Endothelial cell of umbilical vein (primary cell): ENCODE measurements around the gene BRINP2. TPM values are rescaled to one million over a fixed set of nuclear protein-coding genes. Genes with fewer than 3 reads are reported as not detected.

ENCODE experiments used
- BruUV-seq: library from RNA; stranded (reverse); fragments of 400-500 nt; replicated peaks from 2 replicates; lab custom pipeline; 2021; lab: Mats Ljungman, UMichigan
- CTCF ChIA-PET: fragments of 300-600, 350-600 bp; sonication (Branson Sonifier 250); formaldehyde crosslinking; loops from one replicate; lab custom pipeline; 2021; ENCODE audit warnings: antibody characterized with exemption, inconsistent platforms; lab: Charles Lee
- POLR2A ChIA-PET: fragments of 300-600, 350-600 bp; sonication (Branson Sonifier 250); formaldehyde crosslinking; loops from one replicate; lab custom pipeline; 2021; ENCODE audit warnings: antibody characterized with exemption, inconsistent platforms; lab: Charles Lee
- DNase-seq: peaks from one replicate; pipeline ENCODE4 v3.0.0-alpha.2; 2011; ENCODE audit warnings: low read depth, low spot score
- FAIRE-seq: peaks from 2 replicates; lab custom pipeline; 2011; peaks lifted over from hg19 to GRCh38; lab: Jason Lieb, UNC
- H2AFZ ChIP-seq: 2 replicates; pipeline ENCODE4 v1.6.0; 2012; ENCODE audit warnings: low read depth, low read length, control low read depth, inconsistent platforms
- H3K27ac ChIP-seq: 2 replicates; pipeline ENCODE4 v1.5.1; 2011; ENCODE audit warnings: low read depth, mild to moderate bottlenecking, control low read depth, low read length, moderate library complexity; ENCODE audit not compliant: insufficient read depth
- H3K27me3 ChIP-seq, 2 experiments: 2 replicates each; pipeline versions ENCODE4 v1.6.0 to v1.6.1; 2011; ENCODE audit warnings: low read length in 2 of 2, mixed read lengths in 1 of 2; ENCODE audit not compliant: control insufficient read depth in 2 of 2, insufficient read depth in 2 of 2
- H3K36me3 ChIP-seq, 2 experiments: 2 replicates in 1 of 2; 3 replicates in 1 of 2; pipeline ENCODE4 v1.5.1; 2011; ENCODE audit warnings: low read length in 2 of 2, mild to moderate bottlenecking in 1 of 2, moderate library complexity in 1 of 2; ENCODE audit not compliant: control insufficient read depth in 2 of 2, insufficient read depth in 2 of 2; ENCODE audit errors: extremely low read depth in 1 of 2
- H3K4me1 ChIP-seq: 3 replicates; pipeline ENCODE4 v1.5.1; 2011; ENCODE audit warnings: mild to moderate bottlenecking, low read length; ENCODE audit not compliant: control insufficient read depth, insufficient read depth; ENCODE audit errors: extremely low read depth
- H3K4me2 ChIP-seq: 2 replicates; pipeline ENCODE4 v1.6.1; 2011; ENCODE audit warnings: low read length, control low read depth, mixed read lengths; ENCODE audit not compliant: insufficient read depth
- H3K4me3 ChIP-seq, 3 experiments: fragments of 200-600 bp in 1 of 3; sonication (generic), shearing (Covaris generic) in 1 of 3; replicated peaks in 1 of 3; 2 replicates each; pipeline ENCODE4 v1.5.1; 2011 to 2016; ENCODE audit warnings: control low read depth in 3 of 3, low read length in 3 of 3, mild to moderate bottlenecking in 2 of 3, inconsistent platforms in 1 of 3, low read depth in 1 of 3, moderate library complexity in 1 of 3; ENCODE audit not compliant: insufficient read depth in 1 of 3
- H3K79me2 ChIP-seq: 2 replicates; pipeline ENCODE4 v1.6.0; 2012; ENCODE audit warnings: low read length, inconsistent platforms; ENCODE audit not compliant: control insufficient read depth, insufficient read depth
- H3K9ac ChIP-seq: replicated peaks from 2 replicates; pipeline ENCODE3; 2011; ENCODE audit warnings: low read length, control low read depth; ENCODE audit not compliant: insufficient read depth; ENCODE audit errors: extremely low read depth
- H3K9me1 ChIP-seq: replicated peaks from 3 replicates; pipeline ENCODE4 v1.6.0; 2011; ENCODE audit warnings: mild to moderate bottlenecking, low read length; ENCODE audit not compliant: control insufficient read depth, insufficient read depth; ENCODE audit errors: extremely low read depth
- H3K9me3 ChIP-seq: replicated peaks from 2 replicates; pipeline ENCODE4 v1.5.1; 2012; ENCODE audit warnings: low read length, inconsistent platforms; ENCODE audit not compliant: control insufficient read depth, insufficient read depth
- H4K20me1 ChIP-seq: replicated peaks from 2 replicates; pipeline ENCODE3; 2011; ENCODE audit warnings: mild to moderate bottlenecking, low read length; ENCODE audit not compliant: control insufficient read depth, insufficient read depth; ENCODE audit errors: extremely low read depth
- EZH2 ChIP-seq: IDR thresholded peaks from 2 replicates; pipeline ENCODE4 v1.6.1; 2012; ENCODE audit warnings: borderline replicate concordance, low read depth, mild to moderate bottlenecking, moderate library complexity, low read length, inconsistent platforms; ENCODE audit not compliant: severe bottlenecking
- FOS ChIP-seq: IDR thresholded peaks from 2 replicates; pipeline ENCODE4 v1.6.1; 2011; ENCODE audit warnings: mild to moderate bottlenecking, low read length, moderate library complexity, borderline replicate concordance; ENCODE audit not compliant: insufficient read depth
- GATA2 ChIP-seq: IDR thresholded peaks from 2 replicates; pipeline ENCODE4 v1.7.0; 2011; ENCODE audit warnings: low read depth, mild to moderate bottlenecking, moderate library complexity, mixed read lengths, low read length; ENCODE audit not compliant: insufficient read length, insufficient read depth
- JUN ChIP-seq: IDR thresholded peaks from 2 replicates; pipeline ENCODE4 v1.6.1; 2011; ENCODE audit warnings: borderline replicate concordance, low read depth; ENCODE audit not compliant: insufficient read length, insufficient read depth
- MYC ChIP-seq: IDR thresholded peaks from one replicate; pipeline ENCODE4 v1.6.1; 2011; ENCODE audit warnings: mild to moderate bottlenecking, low read depth, low read length
- POLR2A ChIP-seq: IDR thresholded peaks from 2 replicates; pipeline ENCODE4 v1.6.1; 2012; ENCODE audit warnings: low read depth, mild to moderate bottlenecking, control low read depth, low read length
- POLR2AphosphoS5 ChIP-seq: IDR thresholded peaks from 2 replicates; pipeline ENCODE4 v1.6.1; 2012; ENCODE audit warnings: low read depth, mild to moderate bottlenecking, control low read depth, low read length, moderate library complexity; ENCODE audit not compliant: insufficient read depth
- dilution Hi-C: fragments of 300-500 bp; cut with MboI; formaldehyde crosslinking; loops from one replicate; pipeline ENCODE4 v1.15.0; 2019; ENCODE audit warnings: low sequenced_read_pairs; ENCODE audit not compliant: extremely low pct_ligation_motif_present
- intact Hi-C: fragments of 100-400 bp; cut with micrococcal nuclease; formaldehyde crosslinking; loops from one replicate; pipeline ENCODE4 v1.10.0; 2022
- polyA plus RNA-seq, 4 experiments: library from polyadenylated mRNA; depleted of rRNA in 3 of 4; stranded (reverse) in 3 of 4; unstranded in 1 of 4; fragments of >200 nt; gene quantifications; 2 replicates each; pipeline versions ENCODE4 v1.2.1 to v1.2.3, GENCODE V29; 2011 to 2012; ENCODE audit warnings: missing spikeins in 1 of 4
- total RNA-seq: library from RNA; stranded (reverse); gene quantifications from 2 replicates; pipeline ENCODE4 v1.2.3, GENCODE V29; 2021
- TF ChIP-seq, protein P1 (sequence below): IDR thresholded peaks from 2 replicates; pipeline ENCODE4 v1.6.1; 2011; ENCODE audit not compliant: insufficient read depth, insufficient read length
- TF ChIP-seq, protein P2 (sequence below), 2 donors: IDR thresholded peaks; 1 replicate in 1 of 2; 2 replicates in 1 of 2; pipeline ENCODE4 v1.5.1; 2011; ENCODE audit warnings: low read length in 2 of 2, mild to moderate bottlenecking in 2 of 2, moderate library complexity in 2 of 2, control low read depth in 1 of 2, inconsistent platforms in 1 of 2, low read depth in 1 of 2; ENCODE audit not compliant: insufficient read depth in 1 of 2; ENCODE audit errors: extremely low read depth in 1 of 2

The BRINP2 gene
- total and polyA plus RNA-seq, 2 donors (not counting 3 experiments of a cell fraction or from before 2014, with no cell fraction given): not detected

DNA sequence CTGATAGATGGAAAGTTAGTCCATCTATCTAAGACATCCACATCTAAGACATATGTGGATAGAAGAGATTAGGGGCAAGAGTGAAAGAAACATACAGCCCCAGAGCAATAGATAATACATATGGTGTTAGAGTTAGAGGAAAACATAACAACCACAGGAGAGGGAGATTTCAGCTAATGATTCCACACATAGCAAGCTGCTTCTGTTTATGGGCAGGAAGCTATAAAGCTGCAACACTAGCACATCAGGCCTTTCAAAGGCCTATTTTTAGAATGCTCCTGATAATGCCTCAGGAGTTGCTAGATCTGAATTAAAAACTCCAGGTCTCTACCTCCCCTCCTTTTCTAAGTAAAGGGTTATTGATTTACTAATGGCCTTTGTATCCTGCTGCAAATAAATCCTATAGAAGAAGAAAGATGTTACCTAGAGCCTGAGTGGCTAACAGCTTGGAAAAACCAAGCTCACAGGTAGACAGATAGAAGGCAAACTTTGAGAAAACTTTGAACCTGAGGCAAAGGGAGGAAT lies 36.1 kb downstream of the BRINP2 start:
- no TSS peak for BruUV-seq
- Histone ChIP-seq H3K4me2 (no peak overlapping the region), H3K4me3 (no peak overlapping the region), H3K27me3 (no peaks in the 10 kb centered on the region), H4K20me1 (no peaks in the 10 kb centered on the region), H3K79me2 (no peaks in the 10 kb centered on the region), H3K36me3 (no peaks in the 10 kb centered on the region), H3K27ac (no peak overlapping the region), H3K9me1 (no peaks in the 10 kb centered on the region), H3K4me1 (no peaks in the 10 kb centered on the region), H3K9ac (no peak overlapping the region), H2AFZ (no peak overlapping the region), H3K9me3 (no peaks in the 10 kb centered on the region)
- TF ChIP-seq JUN: no peak
- TF ChIP-seq, protein P1, sequence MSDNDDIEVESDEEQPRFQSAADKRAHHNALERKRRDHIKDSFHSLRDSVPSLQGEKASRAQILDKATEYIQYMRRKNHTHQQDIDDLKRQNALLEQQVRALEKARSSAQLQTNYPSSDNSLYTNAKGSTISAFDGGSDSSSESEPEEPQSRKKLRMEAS: no peak
- TF ChIP-seq, protein P2, sequence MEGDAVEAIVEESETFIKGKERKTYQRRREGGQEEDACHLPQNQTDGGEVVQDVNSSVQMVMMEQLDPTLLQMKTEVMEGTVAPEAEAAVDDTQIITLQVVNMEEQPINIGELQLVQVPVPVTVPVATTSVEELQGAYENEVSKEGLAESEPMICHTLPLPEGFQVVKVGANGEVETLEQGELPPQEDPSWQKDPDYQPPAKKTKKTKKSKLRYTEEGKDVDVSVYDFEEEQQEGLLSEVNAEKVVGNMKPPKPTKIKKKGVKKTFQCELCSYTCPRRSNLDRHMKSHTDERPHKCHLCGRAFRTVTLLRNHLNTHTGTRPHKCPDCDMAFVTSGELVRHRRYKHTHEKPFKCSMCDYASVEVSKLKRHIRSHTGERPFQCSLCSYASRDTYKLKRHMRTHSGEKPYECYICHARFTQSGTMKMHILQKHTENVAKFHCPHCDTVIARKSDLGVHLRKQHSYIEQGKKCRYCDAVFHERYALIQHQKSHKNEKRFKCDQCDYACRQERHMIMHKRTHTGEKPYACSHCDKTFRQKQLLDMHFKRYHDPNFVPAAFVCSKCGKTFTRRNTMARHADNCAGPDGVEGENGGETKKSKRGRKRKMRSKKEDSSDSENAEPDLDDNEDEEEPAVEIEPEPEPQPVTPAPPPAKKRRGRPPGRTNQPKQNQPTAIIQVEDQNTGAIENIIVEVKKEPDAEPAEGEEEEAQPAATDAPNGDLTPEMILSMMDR (IDR thresholded peaks at IDR 0.05; ENCODE audit: extremely low read depth in 1 of 2, insufficient read depth in 1 of 2, low read depth in 1 of 2, low read length in 2 of 2): no peak
- TF ChIP-seq GATA2: no peak
- TF ChIP-seq POLR2A: no peak
- TF ChIP-seq MYC: no peak
- no peak for TF ChIP-seq EZH2
- no peak for TF ChIP-seq POLR2AphosphoS5
- no peak for TF ChIP-seq FOS
- FAIRE-seq (no peak), DNase-seq (no peak)
- dilution Hi-C loops (no loop called here), intact Hi-C loops (no loop called here)
- ChIA-PET POLR2A (no interaction called here), CTCF (no interaction called here)
